Heart left ventricle (tissue), 16 donors: ENCODE results near the gene NCMAP. TPM values are rescaled to one million over a fixed set of nuclear protein-coding genes. Genes with fewer than 3 reads are reported as not detected.
A peak's percentile ranks its signal among the peaks of the same experiment; 100 is the strongest.

Source experiments
- ATAC-seq, 4 donors: fragments of 200-7000 bp; cut with Tn5 transposase; one replicate each; pipeline ENCODE4 v1.9.1; 2020 to 2022; ENCODE audit warnings: moderate library complexity in 4 of 4, mild to moderate bottlenecking in 3 of 4, moderate number of reproducible peaks in 1 of 4
- DNase-seq, 5 donors: peaks; one replicate each; pipeline ENCODE4 v3.0.0-alpha.2; 2020
- H3K27ac ChIP-seq, 12 donors: fragments of 200-600 bp; sonication (generic) in 4 of 12; one replicate each; pipeline versions ENCODE4 v1.5.0 to v1.8.0; 2016 to 2022; ENCODE audit warnings: mild to moderate bottlenecking in 2 of 12
- H3K27me3 ChIP-seq, 9 donors: fragments of 200-600 bp; sonication (generic) in 2 of 9; one replicate each; pipeline versions ENCODE4 v1.5.1 to v1.8.0; 2016 to 2022; ENCODE audit warnings: mild to moderate bottlenecking in 3 of 9
- H3K36me3 ChIP-seq, 9 donors: fragments of 200-600 bp; sonication (generic) in 2 of 9; one replicate each; pipeline versions ENCODE4 v1.5.0 to v1.8.0; 2018 to 2022; ENCODE audit warnings: mild to moderate bottlenecking in 2 of 9
- H3K4me1 ChIP-seq, 12 donors: fragments of 200-600 bp; sonication (generic) in 4 of 12; one replicate each; pipeline versions ENCODE4 v1.5.0 to v1.8.0; 2016 to 2022; ENCODE audit warnings: mild to moderate bottlenecking in 3 of 12
- H3K4me3 ChIP-seq, 12 donors: fragments of 200-600 bp; sonication (generic) in 4 of 12; one replicate each; pipeline versions ENCODE4 v1.5.0 to v1.8.0; 2017 to 2022; ENCODE audit warnings: mild to moderate bottlenecking in 9 of 12, moderate library complexity in 4 of 12
- H3K9me3 ChIP-seq, 12 donors: fragments of 200-600 bp; sonication (generic) in 4 of 12; one replicate each; pipeline versions ENCODE4 v1.5.0 to v1.8.0; 2016 to 2022; ENCODE audit warnings: mild to moderate bottlenecking in 1 of 12
- CTCF ChIP-seq, 12 donors: fragments of 200-600 bp; sonication (generic) in 4 of 12; IDR thresholded peaks; one replicate each; pipeline versions ENCODE4 v1.5.0 to v1.8.0; 2018 to 2022; ENCODE audit warnings: antibody characterized with exemption in 12 of 12, mild to moderate bottlenecking in 5 of 12
- POLR2A ChIP-seq, 2 donors: fragments of 450-650 bp; IDR thresholded peaks; one replicate each; pipeline ENCODE4 v1.6.1; 2017; ENCODE audit warnings: antibody characterized with exemption in 2 of 2, mild to moderate bottlenecking in 2 of 2, moderate library complexity in 2 of 2
- WGBS, 4 donors: extraction: QIAGEN DNeasy Blood & Tissue Kit in 2 of 4; methylation state at CpG; one replicate each; pipeline versions ENCODE4 v1.1.5 to v1.1.7; 2013 to 2018; 5-methylcytosine and 5-hydroxymethylcytosine counted together
- intact Hi-C, 10 donors: fragments of 100-400 bp; cut with DNase I; formaldehyde crosslinking; loops; one replicate each; pipeline versions ENCODE4 v1.11.1 to v1.14.2; 2022
- polyA plus RNA-seq, 2 donors: library from polyadenylated mRNA; stranded (reverse); fragments of 200-250 nt; gene quantifications; one replicate each; pipeline ENCODE4 v1.2.3, GENCODE V29; 2013
- total RNA-seq, 9 donors: library from RNA; depleted of rRNA in 2 of 9; stranded (reverse); fragments of >200 nt in 2 of 9; fragmentation: NEBNext Ultra II Directional in 3 of 9; extraction: Animal tissue kit (Norgen Biotek cat#: 25700) in 3 of 9; gene quantifications; one replicate each; pipeline versions ENCODE4 v1.1.0 to v1.2.4, GENCODE V29; 2016 to 2023
- donor health status: ischemic (EF 13 %, LVEDD 7.1; RV severe dilation, severe dysfunction).
- donor health status: healthy with polysubstance abuse.
- donor health status: DM: no; HTN: yes; CAD: no.
- donor health status: DM: no; HTN: no; CAD: no.
- donor health status: ischemic (EF 25% LVEDD 6.9; RV normal size, moderate dysfunction).
- donor health status: ischemic (EF 25% LVEDD 5.7; RV mildly dilated, moderate dysfunction).
- donor health status: healthy.
- donor health status: DM: yes; HTN: yes; CAD: no.
- donor health status: ischemic (EF 35%, LVEDD 5.7; RV mildly dilated, moderate dysfunction).
- donor health status: nonischemic (EF 11% LVEDD 7.7; RV severe dilation, severe dysfunction).
- donor health status: DM: yes; HTN: yes; CAD: no.
- donor health status: PGD.
- donor health status: ischemic (EF 29% LVEDD 5.4; RV normal size, mild dysfunction).
- donor health status: nonischemic (EF 23%, LVEDD 6.1; RV moderate dilation, normal function).

Gene NCMAP
- total and polyA plus RNA-seq, 11 donors = 0.08 to 0.29 (median 0.18) TPM; not detected in 5

- no peaks in the 10 kb centered on the region for H3K36me3 ChIP-seq
- WGBS, 4 donors = 35 to 68% (median 64%) methylated on average over 3 of the region's 3 CpGs
- DNase-seq (no peak), ATAC-seq (no peak)
- peaks cover 0 to 9% (median 0%) of the 10 kb centered on the region in 12 donors for H3K4me1 ChIP-seq
- no peak overlapping the region for H3K4me3 ChIP-seq
- TF ChIP-seq POLR2A (IDR thresholded peaks at IDR 0.05) = no peak
- TF ChIP-seq CTCF (IDR thresholded peaks at IDR 0.05) = no peak
- H3K27ac ChIP-seq = no peak overlapping the region
- peaks cover 0 to 5% (median 0%) of the 10 kb centered on the region in 9 donors for H3K27me3 ChIP-seq
- no peaks in the 10 kb centered on the region for H3K9me3 ChIP-seq
- intact Hi-C loops = loop anchor here in 1 of 10 donors (10.0 kb wide), 1 partner anchor 174 kb away; the partner anchor contains the start of genes NIPAL3 and STPG1
Observed at GRCh38 chr1:24589200-24589599, 33.3 kb downstream of the NCMAP start.

GRCh38 chr1:24591781-24592180, 35.9 kb downstream of the NCMAP start:
- DNase-seq (no peak), ATAC-seq (peak in 2 of 4 donors; percentile 44 to 45)
- H3K27me3 ChIP-seq = peaks cover 0 to 8% (median 0%) of the 10 kb centered on the region in 9 donors
- H3K4me3 ChIP-seq = no peak overlapping the region
- 38 to 59% (median 51%) methylated on average over 2 to 3 of the region's 3 CpGs for WGBS, 4 donors
- intact Hi-C loops = no loop called here
- H3K27ac ChIP-seq = no peak overlapping the region
- no peaks in the 10 kb centered on the region for H3K9me3 ChIP-seq
- H3K4me1 ChIP-seq = no peaks in the 10 kb centered on the region
- TF ChIP-seq CTCF (IDR thresholded peaks at IDR 0.05) = no peak
- no peak for TF ChIP-seq POLR2A (IDR thresholded peaks at IDR 0.05)
- H3K36me3 ChIP-seq = no peaks in the 10 kb centered on the region

GRCh38 chr1:24594328-24594598, 38.4 kb downstream of the NCMAP start:
- Histone ChIP-seq H3K27me3 (peaks cover 0 to 10% (median 0%) of the 10 kb centered on the region in 9 donors), H3K4me3 (no peak overlapping the region), H3K36me3 (no peaks in the 10 kb centered on the region), H3K9me3 (no peaks in the 10 kb centered on the region), H3K4me1 (no peaks in the 10 kb centered on the region), H3K27ac (no peak overlapping the region)
- DNase-seq (no peak), ATAC-seq (no peak)
- whole genome bisulfite sequencing, 4 donors = 82 to 90% (median 89%) methylated on average over 3 of the region's 3 CpGs
- TF ChIP-seq CTCF (IDR thresholded peaks at IDR 0.05) (no peak), POLR2A (IDR thresholded peaks at IDR 0.05) (no peak)
- intact Hi-C loops = no loop called here

GRCh38 chr1:24596401-24596880, 40.6 kb downstream of the NCMAP start:
- DNase-seq (no peak), ATAC-seq (no peak)
- H3K36me3 ChIP-seq = no peaks in the 10 kb centered on the region
- 72 to 83% (median 76%) methylated on average over 9 of the region's 9 CpGs for WGBS, 4 donors
- no peaks in the 10 kb centered on the region for H3K4me1 ChIP-seq
- H3K9me3 ChIP-seq = no peaks in the 10 kb centered on the region
- intact Hi-C loops = no loop called here
- H3K4me3 ChIP-seq = no peak overlapping the region
- no peak for TF ChIP-seq CTCF (IDR thresholded peaks at IDR 0.05)
- peaks cover 0 to 7% (median 0%) of the 10 kb centered on the region in 9 donors for H3K27me3 ChIP-seq
- H3K27ac ChIP-seq = no peak overlapping the region
